Thyroid gland (tissue), 4 donors: ENCODE results near the gene VWA3B. TPM values are rescaled to one million over a fixed set of nuclear protein-coding genes. Genes with fewer than 3 reads are reported as not detected.

Experiments used
- DNase-seq, 2 donors: peaks; one replicate each; pipeline ENCODE4 v3.0.0-alpha.2; 2019
- H3K27ac ChIP-seq, 3 donors: fragments of 200-600 bp; sonication (generic); 1 replicate in 2 of 3; 2 replicates in 1 of 3; pipeline ENCODE4 v1.5.1; 2016 to 2019; ENCODE audit warnings: mild to moderate bottlenecking in 1 of 3, moderate library complexity in 1 of 3
- H3K27me3 ChIP-seq: fragments of 200-600 bp; sonication (generic); one replicate; pipeline ENCODE4 v1.5.1; 2019
- H3K36me3 ChIP-seq, 2 donors: fragments of 200-600 bp; sonication (generic); one replicate each; pipeline ENCODE4 v1.5.1; 2016 to 2019
- H3K4me1 ChIP-seq, 2 donors: fragments of 200-600 bp; sonication (generic); one replicate each; pipeline ENCODE4 v1.5.1; 2017 to 2019
- H3K4me3 ChIP-seq, 3 donors: fragments of 200-600 bp; sonication (generic); replicated peaks in 1 of 3; 1 replicate in 2 of 3; 2 replicates in 1 of 3; pipeline ENCODE4 v1.5.1; 2016; ENCODE audit warnings: mild to moderate bottlenecking in 1 of 3
- H3K9me3 ChIP-seq: fragments of 200-600 bp; sonication (generic); one replicate; pipeline ENCODE4 v1.5.1; 2017
- POLR2A ChIP-seq, 2 donors: fragments of 450-650 bp; IDR thresholded peaks; one replicate each; pipeline ENCODE4 v1.6.1; 2017; ENCODE audit warnings: antibody characterized with exemption in 2 of 2, mild to moderate bottlenecking in 2 of 2, moderate library complexity in 1 of 2
- WGBS, 2 donors: methylation state at CpG; one replicate each; pipeline ENCODE4 v1.1.5; 2017; 5-methylcytosine and 5-hydroxymethylcytosine counted together
- intact Hi-C: fragments of 100-400 bp; cut with DNase I; formaldehyde crosslinking; loops from one replicate; pipeline ENCODE4 v1.15.1; 2023
- total RNA-seq, 4 donors: library from RNA; depleted of rRNA; stranded (reverse); fragments of >200 nt; gene quantifications; one replicate each; pipeline ENCODE4 v1.2.3, GENCODE V29; 2016

VWA3B gene
- total RNA-seq, 4 donors from 2014 or later: 0.81 TPM; not detected in 3

DNA sequence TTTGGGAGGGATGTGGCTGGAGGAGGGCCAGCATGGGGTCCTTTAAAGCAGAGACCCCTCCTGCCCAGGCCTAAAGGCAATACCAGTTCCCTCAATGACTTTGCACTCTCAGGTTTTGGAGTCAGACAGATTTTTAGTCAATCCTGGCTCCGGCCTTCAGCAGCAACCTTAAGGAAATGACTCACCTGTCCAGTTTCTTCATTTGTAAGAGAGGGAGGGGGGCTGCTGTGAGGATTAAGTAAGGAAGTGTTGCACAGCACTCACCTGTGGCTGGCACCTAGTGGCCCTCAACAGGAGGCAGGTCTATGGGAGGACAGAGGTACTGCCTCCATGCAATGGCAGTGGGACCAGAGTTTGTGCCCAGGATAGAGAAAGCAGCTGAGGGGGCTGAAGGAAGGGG lies 273.0 kb downstream of the VWA3B start:
- Histone ChIP-seq H3K27ac (no peak overlapping the region), H3K4me3 (no peak overlapping the region), H3K4me1 (no peaks in the 10 kb centered on the region), H3K9me3 (no peaks in the 10 kb centered on the region), H3K27me3 (no peaks in the 10 kb centered on the region), H3K36me3 (no peaks in the 10 kb centered on the region)
- 89% methylated on average over 1 of the region's 1 CpG for WGBS, 2 donors
- TF ChIP-seq POLR2A (IDR thresholded peaks at IDR 0.05): no peak
- intact Hi-C loops: no loop called here
- no peak for DNase-seq

Other genes with a start within 250 kb of the VWA3B start
- 10 to 100 TPM; 28.6 to 47.0 (median 35.2) TPM for gene TMEM131, start 91.2 kb upstream of the VWA3B start, total RNA-seq